SIG-M5 (cell line): ENCODE results near the gene SRGAP2C.
"Not testable (repeated sequence)": the region's sequence is repeated elsewhere in the genome, so short reads cannot be mapped to it uniquely, and the experiment has no call there.

Source experiments
- DNase-seq: peaks from one replicate; lab custom pipeline; 2025; lab: John Stamatoyannopoulos, UW

The SRGAP2C gene

GRCh38 chr1:121421490-121421889, 236.7 kb downstream of the SRGAP2C start:
- DNase-seq: not testable (repeated sequence)

GRCh38 chr1:121423956-121424355, 239.2 kb downstream of the SRGAP2C start:
- DNase-seq: not testable (repeated sequence)

DNA sequence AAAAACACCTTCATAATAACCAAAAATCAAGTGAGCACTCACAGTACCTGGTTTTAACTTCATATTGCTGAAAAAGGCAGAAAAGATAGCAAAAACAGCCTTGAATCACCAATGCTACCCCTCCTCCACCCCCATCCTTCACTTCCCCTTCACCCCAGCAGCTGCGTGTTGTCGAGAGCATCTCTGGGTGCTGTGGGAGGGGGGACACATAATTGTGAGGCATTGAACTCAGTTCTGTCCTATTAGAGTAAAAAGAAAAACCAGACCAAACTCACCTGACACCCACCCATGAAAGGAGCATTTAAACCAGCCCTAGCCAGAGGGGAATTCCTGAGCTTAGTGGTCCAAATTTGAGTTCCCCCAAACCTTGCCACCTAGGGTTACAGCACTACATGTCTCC, 248.7 kb downstream of the SRGAP2C start:
- not testable (repeated sequence) for DNase-seq

DNA sequence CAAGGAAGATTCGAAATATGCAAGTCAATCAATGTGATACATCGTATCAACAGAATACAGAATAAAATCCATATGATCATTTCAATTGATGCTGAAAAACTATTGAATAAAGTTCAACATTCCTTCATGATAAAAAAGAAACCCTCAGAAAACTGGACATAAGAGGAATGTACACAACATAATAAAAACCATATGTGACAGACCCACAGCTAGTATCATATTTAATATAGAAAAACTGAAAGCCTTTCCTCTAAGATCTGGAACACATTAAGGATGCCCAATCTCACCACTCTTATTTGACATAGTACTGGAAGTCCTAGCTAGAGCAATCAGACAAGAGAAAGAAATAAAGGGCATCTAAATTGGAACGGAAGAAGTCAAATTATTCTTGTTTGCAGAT, 254.1 kb downstream of the SRGAP2C start:
- DNase-seq: not testable (repeated sequence)

GRCh38 chr1:121440993-121441392, 256.2 kb downstream of the SRGAP2C start:
- DNase-seq: no peak
